22Rv1 (cell line): ENCODE results near the gene NPL.

Experiments
- ZFX ChIP-seq: fragments of 450-650 bp; IDR thresholded peaks from 2 replicates; pipeline ENCODE4 v1.6.1; 2017; ENCODE audit warnings: antibody characterized with exemption, borderline replicate concordance
- TF ChIP-seq, protein P1 (sequence below): fragments of 450-650 bp; IDR thresholded peaks from 2 replicates; pipeline ENCODE4 v1.5.1; 2017; ENCODE audit warnings: mild to moderate bottlenecking

DNA sequence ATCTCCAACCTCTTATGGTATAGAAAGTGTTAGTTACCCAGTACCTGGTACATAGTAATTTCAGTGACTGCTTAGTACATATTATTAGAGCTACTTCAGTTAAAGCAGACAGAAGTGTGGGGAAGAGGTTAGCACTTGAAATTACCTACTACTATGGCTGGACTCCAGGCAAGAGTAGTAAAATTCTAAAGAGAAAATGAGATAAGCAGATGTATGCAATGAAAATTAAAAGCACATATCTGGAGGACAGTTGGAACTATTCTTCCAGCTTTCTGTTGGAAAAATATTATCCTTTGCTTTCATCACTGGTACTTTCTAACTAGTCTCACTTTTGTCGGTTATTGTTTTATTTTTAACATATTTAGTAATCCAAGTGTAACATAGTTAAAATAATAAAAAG, 73.3 kb downstream of the NPL start:
- TF ChIP-seq, protein P1, sequence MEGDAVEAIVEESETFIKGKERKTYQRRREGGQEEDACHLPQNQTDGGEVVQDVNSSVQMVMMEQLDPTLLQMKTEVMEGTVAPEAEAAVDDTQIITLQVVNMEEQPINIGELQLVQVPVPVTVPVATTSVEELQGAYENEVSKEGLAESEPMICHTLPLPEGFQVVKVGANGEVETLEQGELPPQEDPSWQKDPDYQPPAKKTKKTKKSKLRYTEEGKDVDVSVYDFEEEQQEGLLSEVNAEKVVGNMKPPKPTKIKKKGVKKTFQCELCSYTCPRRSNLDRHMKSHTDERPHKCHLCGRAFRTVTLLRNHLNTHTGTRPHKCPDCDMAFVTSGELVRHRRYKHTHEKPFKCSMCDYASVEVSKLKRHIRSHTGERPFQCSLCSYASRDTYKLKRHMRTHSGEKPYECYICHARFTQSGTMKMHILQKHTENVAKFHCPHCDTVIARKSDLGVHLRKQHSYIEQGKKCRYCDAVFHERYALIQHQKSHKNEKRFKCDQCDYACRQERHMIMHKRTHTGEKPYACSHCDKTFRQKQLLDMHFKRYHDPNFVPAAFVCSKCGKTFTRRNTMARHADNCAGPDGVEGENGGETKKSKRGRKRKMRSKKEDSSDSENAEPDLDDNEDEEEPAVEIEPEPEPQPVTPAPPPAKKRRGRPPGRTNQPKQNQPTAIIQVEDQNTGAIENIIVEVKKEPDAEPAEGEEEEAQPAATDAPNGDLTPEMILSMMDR = no peak
- TF ChIP-seq ZFX = no peak
